Epithelial cell of proximal tubule (primary cell): ENCODE results near the gene MEI1. TPM values are rescaled to one million over a fixed set of nuclear protein-coding genes. Genes with fewer than 3 reads are reported as not detected.

Experiments used
- DNase-seq: peaks from one replicate; pipeline ENCODE4 v3.0.0-alpha.2; 2011; ENCODE audit warnings: low read depth
- H3K4me3 ChIP-seq: 2 replicates; pipeline ENCODE4 v1.5.1; 2011; ENCODE audit warnings: low read depth, mild to moderate bottlenecking, low read length
- total RNA-seq: library from RNA; depleted of rRNA; stranded (reverse); fragments of >200 nt; gene quantifications from 2 replicates; pipeline ENCODE4 v1.2.3, GENCODE V29; 2015
- TF ChIP-seq, protein P1 (sequence below): conservative IDR thresholded peaks from 2 replicates; pipeline ENCODE4 v1.5.1; 2012; ENCODE audit warnings: low read depth, mild to moderate bottlenecking, low read length

MEI1 gene
- total RNA-seq, 1 donor from 2014 or later = 0.35 TPM

DNA sequence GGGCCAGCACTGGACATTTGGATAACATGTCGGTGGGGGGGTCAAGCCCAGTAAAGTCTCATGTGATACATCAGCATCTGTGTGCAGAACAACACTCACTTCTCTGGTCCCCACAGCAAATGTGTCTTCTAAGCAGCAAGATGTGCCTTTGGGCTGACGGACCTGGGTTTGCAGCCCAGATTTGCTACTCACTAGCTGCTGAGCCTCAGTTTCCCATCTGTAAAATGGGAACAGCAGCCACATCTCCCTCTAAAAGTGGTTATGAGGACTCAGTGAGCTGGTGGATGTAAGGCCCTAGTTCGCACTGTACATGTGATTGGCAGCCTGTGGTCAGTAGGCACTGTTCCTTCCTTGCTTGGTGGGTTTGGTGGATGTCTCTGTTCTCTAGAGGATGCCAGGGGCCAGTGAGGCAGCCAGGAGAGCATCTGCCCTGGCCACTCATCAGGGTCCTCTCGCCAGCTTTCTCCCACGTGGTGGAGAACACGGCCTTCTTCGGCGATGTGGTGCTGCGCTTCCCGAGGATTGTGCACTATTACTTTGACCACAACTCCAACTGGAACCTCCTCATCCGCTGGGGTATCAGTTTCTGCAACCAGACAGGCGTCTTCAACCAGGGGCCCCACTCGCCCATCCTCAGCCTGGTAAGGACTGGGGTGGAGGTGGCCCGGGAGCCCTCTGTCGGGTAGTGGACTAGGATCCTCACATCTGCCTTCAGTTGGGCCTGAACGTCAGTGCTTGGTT is 113.7 kb downstream of the MEI1 start:
- H3K4me3 ChIP-seq = no peak overlapping the region
- TF ChIP-seq, protein P1, sequence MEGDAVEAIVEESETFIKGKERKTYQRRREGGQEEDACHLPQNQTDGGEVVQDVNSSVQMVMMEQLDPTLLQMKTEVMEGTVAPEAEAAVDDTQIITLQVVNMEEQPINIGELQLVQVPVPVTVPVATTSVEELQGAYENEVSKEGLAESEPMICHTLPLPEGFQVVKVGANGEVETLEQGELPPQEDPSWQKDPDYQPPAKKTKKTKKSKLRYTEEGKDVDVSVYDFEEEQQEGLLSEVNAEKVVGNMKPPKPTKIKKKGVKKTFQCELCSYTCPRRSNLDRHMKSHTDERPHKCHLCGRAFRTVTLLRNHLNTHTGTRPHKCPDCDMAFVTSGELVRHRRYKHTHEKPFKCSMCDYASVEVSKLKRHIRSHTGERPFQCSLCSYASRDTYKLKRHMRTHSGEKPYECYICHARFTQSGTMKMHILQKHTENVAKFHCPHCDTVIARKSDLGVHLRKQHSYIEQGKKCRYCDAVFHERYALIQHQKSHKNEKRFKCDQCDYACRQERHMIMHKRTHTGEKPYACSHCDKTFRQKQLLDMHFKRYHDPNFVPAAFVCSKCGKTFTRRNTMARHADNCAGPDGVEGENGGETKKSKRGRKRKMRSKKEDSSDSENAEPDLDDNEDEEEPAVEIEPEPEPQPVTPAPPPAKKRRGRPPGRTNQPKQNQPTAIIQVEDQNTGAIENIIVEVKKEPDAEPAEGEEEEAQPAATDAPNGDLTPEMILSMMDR = no peak
- no peak for DNase-seq

DNA sequence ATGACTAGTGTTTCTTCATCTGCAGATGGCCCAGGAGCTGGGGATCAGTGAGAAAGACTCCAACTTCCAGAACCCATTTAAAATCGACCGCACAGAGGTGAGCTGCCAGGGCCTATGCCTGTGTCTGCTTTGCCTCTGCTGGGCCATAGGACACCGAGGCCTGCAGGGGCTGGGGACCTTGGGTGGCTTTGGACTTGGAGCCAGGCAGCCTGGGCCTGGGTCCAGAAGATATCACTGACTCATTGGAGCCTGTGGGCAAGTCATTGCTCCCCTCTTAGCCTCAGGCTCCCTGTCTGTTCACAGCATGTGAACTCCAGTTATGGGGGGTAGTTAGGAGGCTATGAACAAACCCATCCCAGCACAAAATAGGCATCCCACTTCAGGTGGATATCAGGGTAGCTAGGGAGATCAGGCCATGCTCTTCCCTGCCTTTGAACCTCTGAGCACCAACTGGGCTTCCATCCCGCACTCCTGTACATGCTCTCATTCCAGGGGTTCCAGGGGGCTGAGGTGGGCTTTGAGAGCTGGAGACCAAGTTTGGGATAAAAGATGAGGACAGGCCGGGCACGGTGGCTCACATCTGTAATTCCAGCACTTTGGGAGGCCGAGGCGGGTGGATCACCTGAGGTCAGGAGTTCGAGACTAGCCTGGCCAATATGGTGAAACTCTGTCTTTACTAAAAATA is 114.6 kb downstream of the MEI1 start:
- DNase-seq = no peak
- TF ChIP-seq, protein P1 = no peak
- no peak overlapping the region for H3K4me3 ChIP-seq

DNA sequence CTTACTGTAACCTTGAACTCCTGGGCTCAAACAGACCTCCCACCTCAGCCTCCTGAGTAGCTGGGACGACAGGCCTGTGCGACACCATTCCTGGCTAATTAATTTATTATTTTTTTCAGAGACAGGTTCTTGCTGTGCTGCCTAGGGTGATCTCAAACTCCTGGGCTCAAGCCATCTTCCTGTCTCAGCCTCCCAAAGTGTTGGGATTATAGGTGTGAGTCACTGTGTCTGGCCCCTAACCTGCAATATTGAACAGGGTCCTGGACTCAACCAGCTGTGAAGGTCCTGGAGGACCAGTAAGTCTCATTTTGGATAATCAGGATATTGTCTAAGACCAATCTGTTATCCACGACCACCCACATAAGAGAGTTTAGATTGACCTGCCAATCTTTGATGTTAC is 116.4 kb downstream of the MEI1 start:
- H3K4me3 ChIP-seq = no peak overlapping the region
- TF ChIP-seq, protein P1 = no peak
- no peak for DNase-seq

DNA sequence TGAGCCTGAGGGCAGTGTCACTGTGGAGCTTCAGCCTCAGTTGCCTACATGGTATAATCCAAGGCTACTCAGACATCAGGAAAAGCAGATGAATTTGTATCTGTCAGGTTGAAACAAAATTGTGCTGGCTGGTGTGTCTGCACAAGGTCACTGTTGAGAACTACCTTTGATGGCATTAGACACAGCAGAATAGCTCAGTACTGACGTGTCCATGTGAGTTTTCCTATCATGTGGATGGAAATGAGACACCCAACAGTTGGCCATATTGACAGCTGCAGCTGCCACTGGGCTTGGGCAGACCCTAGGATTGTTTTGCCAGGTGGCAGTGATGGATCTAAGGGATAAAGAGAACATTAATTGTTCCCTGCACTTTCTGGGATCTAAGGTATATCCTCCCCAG is 116.9 kb downstream of the MEI1 start:
- DNase-seq = no peak
- TF ChIP-seq, protein P1 = no peak
- no peak overlapping the region for H3K4me3 ChIP-seq

DNA sequence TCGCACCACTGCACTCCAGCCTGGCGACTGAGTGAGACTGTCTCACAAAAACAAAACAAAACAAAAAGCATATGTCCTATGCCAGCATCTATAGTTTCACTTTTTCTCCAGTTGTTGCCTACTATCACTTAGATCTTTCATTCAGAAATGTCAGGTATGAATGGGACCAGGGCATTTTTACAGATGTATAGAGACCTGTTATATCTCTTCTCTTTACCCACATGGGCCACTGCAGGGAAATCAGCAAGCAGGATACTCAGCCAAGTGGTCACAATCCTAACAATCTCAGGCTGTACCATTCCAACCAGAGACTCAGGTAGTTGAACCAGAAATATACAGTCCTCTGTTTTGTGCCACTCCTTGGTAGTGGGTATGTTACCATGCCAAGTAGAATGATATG is 117.6 kb downstream of the MEI1 start:
- no peak overlapping the region for H3K4me3 ChIP-seq
- DNase-seq = no peak
- TF ChIP-seq, protein P1 = no peak

DNA sequence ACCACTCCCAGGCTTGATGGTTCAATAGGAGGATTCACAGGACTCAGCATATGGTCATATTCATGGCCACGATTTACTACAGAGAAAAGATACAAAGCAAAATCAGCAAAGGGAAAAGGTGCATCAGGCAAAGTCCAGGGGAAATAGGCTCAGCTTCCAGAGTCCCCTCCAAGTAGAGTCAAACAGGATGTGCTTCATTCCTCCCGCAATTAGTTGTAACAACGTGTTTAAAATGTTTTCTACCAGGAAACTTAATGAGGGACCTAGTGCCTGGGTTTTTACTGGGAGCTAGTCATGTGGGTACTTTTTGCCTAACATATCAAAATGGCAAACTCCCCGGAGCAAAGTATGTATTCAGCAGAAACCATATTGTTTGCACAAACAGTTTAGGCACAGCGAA is 118.7 kb downstream of the MEI1 start:
- H3K4me3 ChIP-seq = no peak overlapping the region
- TF ChIP-seq, protein P1 = no peak
- DNase-seq = no peak
